GM12878 (cell line): ENCODE data around the gene FAM171A1. TPM values are rescaled to one million over a fixed set of nuclear protein-coding genes. Genes with fewer than 3 reads are reported as not detected.
"Not testable (repeated sequence)": the region's sequence is repeated elsewhere in the genome, so short reads cannot be mapped to it uniquely, and the experiment has no call there.

Experiments used
- ATAC-seq: fragments of 200-7000 bp; cut with Tn5 transposase; 3 replicates; pipeline ENCODE4 v1.9.1; 2020; ENCODE audit warnings: mild to moderate bottlenecking, moderate library complexity
- BruUV-seq: library from RNA; stranded (reverse); fragments of 400-500 nt; replicated peaks from 2 replicates; lab custom pipeline; 2021; lab: Mats Ljungman, UMichigan
- CTCF ChIA-PET: fragments of 300-600 bp; sonication (Branson Sonifier 250); formaldehyde crosslinking; extraction: SDS; loops from one replicate; lab custom pipeline; 2021; ENCODE audit warnings: inconsistent platforms; lab: Yijun Ruan, JAX
- POLR2A ChIA-PET: fragments of 350-600 bp; formaldehyde crosslinking; extraction: SDS; loops from one replicate; lab custom pipeline; 2021; ENCODE audit warnings: inconsistent platforms; lab: Charles Lee
- RAD21 ChIA-PET: fragments of 300-600 bp; sonication (Branson Sonifier 250); formaldehyde crosslinking; loops from one replicate; lab custom pipeline; 2023; ENCODE audit warnings: antibody characterized with exemption; ENCODE audit not compliant: unreplicated experiment; lab: Charles Lee
- SMC1A ChIA-PET: fragments of 300-600 bp; sonication (Branson Sonifier 250); formaldehyde crosslinking; loops from one replicate; lab custom pipeline; 2023; ENCODE audit not compliant: unreplicated experiment, uncharacterized antibody; lab: Charles Lee
- DNase-seq: peaks from one replicate; pipeline ENCODE4 v3.0.0-alpha.2; 2011; ENCODE audit warnings: low read depth, low spot score
- FAIRE-seq: peaks from 3 replicates; lab custom pipeline; 2011; peaks lifted over from hg19 to GRCh38; lab: Jason Lieb, UNC
- H2AFZ ChIP-seq: 2 replicates; pipeline ENCODE4 v1.6.0; 2011; ENCODE audit warnings: low read depth, low read length, control low read depth; ENCODE audit not compliant: control insufficient read depth
- H3K27ac ChIP-seq: 2 replicates; pipeline ENCODE4 v1.5.1; 2011; ENCODE audit warnings: control low read depth; ENCODE audit not compliant: control insufficient read depth, insufficient read depth
- H3K27me3 ChIP-seq, 2 experiments: replicated peaks in 1 of 2; 2 replicates each; pipeline versions ENCODE4 v1.6.0 to v1.6.1; 2011; ENCODE audit warnings: low read length in 1 of 2; ENCODE audit not compliant: control insufficient read depth in 2 of 2, insufficient read depth in 2 of 2
- H3K36me3 ChIP-seq, 2 experiments: 2 replicates each; pipeline ENCODE4 v1.5.1; 2011; ENCODE audit warnings: low read length in 1 of 2; ENCODE audit not compliant: control insufficient read depth in 2 of 2, insufficient read depth in 2 of 2
- H3K4me1 ChIP-seq: 2 replicates; pipeline ENCODE4 v1.6.1; 2011; ENCODE audit warnings: mild to moderate bottlenecking, low read length, moderate library complexity, mixed read lengths; ENCODE audit not compliant: control insufficient read depth, insufficient read depth
- H3K4me2 ChIP-seq: 2 replicates; pipeline ENCODE4 v1.6.0; 2011; ENCODE audit warnings: control low read depth; ENCODE audit not compliant: control insufficient read depth, insufficient read depth
- H3K4me3 ChIP-seq: fragments of 200-600 bp; sonication (generic); 2 replicates; pipeline ENCODE4 v1.5.1; 2016
- H3K79me2 ChIP-seq: 2 replicates; pipeline ENCODE4 v1.6.0; 2011; ENCODE audit warnings: low read length; ENCODE audit not compliant: control insufficient read depth, insufficient read depth
- H3K9ac ChIP-seq: 2 replicates; pipeline ENCODE4 v1.8.0; 2011; ENCODE audit warnings: low read length, control low read depth, mixed read lengths; ENCODE audit not compliant: control insufficient read depth, insufficient read depth
- H3K9me3 ChIP-seq: replicated peaks from 3 replicates; pipeline ENCODE4 v1.5.1; 2011; ENCODE audit warnings: mild to moderate bottlenecking, low read length; ENCODE audit not compliant: control insufficient read depth, insufficient read depth
- H4K20me1 ChIP-seq: 2 replicates; pipeline ENCODE4 v1.6.0; 2011; ENCODE audit not compliant: control insufficient read depth, insufficient read depth
- BACH1 ChIP-seq: fragments of 450-650 bp; IDR thresholded peaks from 2 replicates; pipeline ENCODE4 v1.6.1; 2017; ENCODE audit warnings: mild to moderate bottlenecking, borderline replicate concordance
- CEBPB ChIP-seq, 2 experiments: fragments of 150-350 bp in 1 of 2; IDR thresholded peaks; 2 replicates each; pipeline ENCODE4 v1.6.1; 2012 to 2014; ENCODE audit warnings: low read depth in 2 of 2, low read length in 2 of 2, borderline replicate concordance in 1 of 2, inconsistent platforms in 1 of 2
- GATAD2B ChIP-seq: fragments of 450-650 bp; conservative IDR thresholded peaks from 2 replicates; pipeline ENCODE4 v1.6.1; 2017; ENCODE audit warnings: low read depth, mild to moderate bottlenecking, moderate library complexity
- PAX8 ChIP-seq: fragments of 450-650 bp; IDR thresholded peaks from 2 replicates; pipeline ENCODE4 v1.6.1; 2017; ENCODE audit warnings: mild to moderate bottlenecking, moderate library complexity
- USF2 ChIP-seq: IDR thresholded peaks from 2 replicates; pipeline ENCODE4 v1.6.1; 2011; ENCODE audit warnings: low read depth, low read length, improper control_type of control experiment, borderline replicate concordance
- WGBS: methylation state at CpG from one replicate; pipeline ENCODE4 v1.1.6; 2016; ENCODE audit warnings: low lambda C conversion rate; ENCODE audit not compliant: insufficient replicate concordance, insufficient coverage; ENCODE audit errors: missing lambda C conversion rate; 5-methylcytosine and 5-hydroxymethylcytosine counted together
- in situ Hi-C: fragments of 300-500 bp; cut with MboI; formaldehyde crosslinking; loops from 9 replicates; pipeline ENCODE4 v1.14.3; 2018; ENCODE audit warnings: mixed read lengths
- intact Hi-C: fragments of 100-400 bp; cut with micrococcal nuclease; formaldehyde crosslinking; loops from one replicate; pipeline ENCODE4 v1.14.2; 2022; ENCODE audit not compliant: unreplicated experiment
- polyA plus RNA-seq, 11 experiments: library from polyadenylated mRNA; depleted of rRNA in 4 of 11; unstranded in 6 of 11; stranded (reverse) in 5 of 11; fragments of >200 nt; fragmentation: Nextera tagmentation in 4 of 11; fragmentation: Illumina TruSeq in 1 of 11; extraction: Ambion mirVana in 4 of 11; extraction: Trizol in 1 of 11; gene quantifications; 1 replicate in 1 of 11; 2 replicates in 10 of 11; pipeline versions ENCODE4 v1.2.1 to v1.2.3, GENCODE V29; 2011 to 2016; ENCODE audit warnings: inconsistent platforms in 2 of 11, missing spikeins in 2 of 11, low read depth in 1 of 11
- total RNA-seq, 4 experiments: library from RNA; depleted of rRNA in 3 of 4; stranded (reverse); fragments of >200 nt in 3 of 4; fragmentation: Illumina TruSeq in 1 of 4; extraction: Trizol in 1 of 4; gene quantifications; 2 replicates each; pipeline versions ENCODE4 v1.2.1 to v1.2.3, GENCODE V29; 2013 to 2021
- TF ChIP-seq, protein P1 (sequence below): fragments of 450-650 bp; IDR thresholded peaks from 2 replicates; pipeline ENCODE4 v1.6.1; 2016; ENCODE audit warnings: mild to moderate bottlenecking, moderate library complexity, borderline replicate concordance

Gene FAM171A1
- total and polyA plus RNA-seq, 10 of the 15 experiments (the other 5 are each of a cell fraction or from before 2014, with no cell fraction given) = 0.05 to 0.28 (median 0.10) TPM; not detected in 1

DNA sequence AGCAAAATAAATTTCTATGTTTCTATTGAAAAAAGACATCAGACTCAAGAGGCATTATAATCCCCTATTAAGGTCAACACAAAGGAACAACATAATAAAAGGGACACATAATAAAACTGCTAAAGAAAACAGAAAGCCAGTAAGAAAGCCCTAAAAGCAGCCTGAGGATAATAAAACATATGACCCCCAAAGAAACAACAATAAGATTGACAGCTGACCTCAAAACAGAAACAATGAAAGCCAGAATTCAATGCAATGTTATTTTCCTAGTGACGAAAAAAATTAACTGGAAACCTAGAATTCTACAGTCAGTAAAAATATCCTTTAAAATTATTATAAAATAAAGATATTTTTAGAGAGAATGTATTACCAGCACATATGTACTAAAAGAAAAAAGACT lies 44.9 kb upstream of the FAM171A1 start (continued):
- TF ChIP-seq, protein P1, sequence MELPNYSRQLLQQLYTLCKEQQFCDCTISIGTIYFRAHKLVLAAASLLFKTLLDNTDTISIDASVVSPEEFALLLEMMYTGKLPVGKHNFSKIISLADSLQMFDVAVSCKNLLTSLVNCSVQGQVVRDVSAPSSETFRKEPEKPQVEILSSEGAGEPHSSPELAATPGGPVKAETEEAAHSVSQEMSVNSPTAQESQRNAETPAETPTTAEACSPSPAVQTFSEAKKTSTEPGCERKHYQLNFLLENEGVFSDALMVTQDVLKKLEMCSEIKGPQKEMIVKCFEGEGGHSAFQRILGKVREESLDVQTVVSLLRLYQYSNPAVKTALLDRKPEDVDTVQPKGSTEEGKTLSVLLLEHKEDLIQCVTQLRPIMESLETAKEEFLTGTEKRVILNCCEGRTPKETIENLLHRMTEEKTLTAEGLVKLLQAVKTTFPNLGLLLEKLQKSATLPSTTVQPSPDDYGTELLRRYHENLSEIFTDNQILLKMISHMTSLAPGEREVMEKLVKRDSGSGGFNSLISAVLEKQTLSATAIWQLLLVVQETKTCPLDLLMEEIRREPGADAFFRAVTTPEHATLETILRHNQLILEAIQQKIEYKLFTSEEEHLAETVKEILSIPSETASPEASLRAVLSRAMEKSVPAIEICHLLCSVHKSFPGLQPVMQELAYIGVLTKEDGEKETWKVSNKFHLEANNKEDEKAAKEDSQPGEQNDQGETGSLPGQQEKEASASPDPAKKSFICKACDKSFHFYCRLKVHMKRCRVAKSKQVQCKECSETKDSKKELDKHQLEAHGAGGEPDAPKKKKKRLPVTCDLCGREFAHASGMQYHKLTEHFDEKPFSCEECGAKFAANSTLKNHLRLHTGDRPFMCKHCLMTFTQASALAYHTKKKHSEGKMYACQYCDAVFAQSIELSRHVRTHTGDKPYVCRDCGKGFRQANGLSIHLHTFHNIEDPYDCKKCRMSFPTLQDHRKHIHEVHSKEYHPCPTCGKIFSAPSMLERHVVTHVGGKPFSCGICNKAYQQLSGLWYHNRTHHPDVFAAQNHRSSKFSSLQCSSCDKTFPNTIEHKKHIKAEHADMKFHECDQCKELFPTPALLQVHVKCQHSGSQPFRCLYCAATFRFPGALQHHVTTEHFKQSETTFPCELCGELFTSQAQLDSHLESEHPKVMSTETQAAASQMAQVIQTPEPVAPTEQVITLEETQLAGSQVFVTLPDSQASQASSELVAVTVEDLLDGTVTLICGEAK = no peak

DNA sequence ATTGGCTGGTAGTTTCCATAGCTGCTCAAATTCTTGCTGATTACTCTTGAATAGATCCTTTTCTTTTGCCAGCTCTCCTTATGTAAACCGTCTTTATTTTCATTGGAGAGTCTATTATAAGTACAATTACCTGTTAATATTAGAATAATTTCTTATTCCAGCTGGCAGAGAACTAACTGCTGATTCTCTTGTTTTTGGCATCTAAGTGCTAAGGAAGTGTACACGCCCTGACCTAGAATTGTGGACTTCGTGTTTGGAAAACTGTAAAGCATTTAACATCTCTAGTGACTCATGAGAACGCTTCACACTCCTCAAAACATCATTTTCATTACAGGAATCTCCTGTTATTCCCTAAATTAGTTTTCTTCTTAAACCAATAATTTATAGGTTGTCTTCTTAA lies 39.9 kb upstream of the FAM171A1 start:
- Histone ChIP-seq H3K4me1 (no peaks in the 10 kb centered on the region), H3K9me3 (no peaks in the 10 kb centered on the region), H3K4me3 (no peak overlapping the region), H3K4me2 (no peak overlapping the region), H3K79me2 (no peaks in the 10 kb centered on the region), H3K27ac (no peak overlapping the region), H4K20me1 (no peaks in the 10 kb centered on the region), H2AFZ (no peak overlapping the region), H3K36me3 (no peaks in the 10 kb centered on the region), H3K9ac (no peak overlapping the region), H3K27me3 (no peaks in the 10 kb centered on the region)
- no TSS peak for BruUV-seq
- no peak for FAIRE-seq
- 5% methylated on average over 4 of the region's 4 CpGs for WGBS
- intact Hi-C loops = no loop called here
- ChIA-PET POLR2A (no interaction called here), RAD21 (no interaction called here), SMC1A (no interaction called here), CTCF (interaction anchor here (1.3 kb wide), 1 partner anchor 9 kb away, joined by 6 read pairs; no protein-coding TSS in a partner anchor)
- no peak for DNase-seq
- in situ Hi-C loops = no loop called here
- no peak for ATAC-seq
- TF ChIP-seq USF2 = no peak
- TF ChIP-seq PAX8 = no peak
- no peak for TF ChIP-seq GATAD2B
- TF ChIP-seq CEBPB (IDR thresholded peaks at IDR 0.05; ENCODE audit: borderline replicate concordance in 1 of 2, low read depth in 2 of 2, low read length in 2 of 2) = no peak
- TF ChIP-seq BACH1 = no peak

GRCh38 chr10:15409350-15409749 lies 38.3 kb upstream of the FAM171A1 start:
- H3K27ac ChIP-seq = not testable (repeated sequence)

More at GRCh38 chr10:15409350-15409749, 38.3 kb upstream of the FAM171A1 start:
- SMC1A ChIA-PET, H3K4me1 ChIP-seq, BruUV-seq, H3K4me2 ChIP-seq, CTCF ChIA-PET, H3K36me3 ChIP-seq, H2AFZ ChIP-seq, H3K27me3 ChIP-seq, intact Hi-C loops, ATAC-seq, FAIRE-seq, H3K9me3 ChIP-seq, H3K79me2 ChIP-seq, H3K4me3 ChIP-seq, H4K20me1 ChIP-seq, POLR2A ChIA-PET, DNase-seq, RAD21 ChIA-PET, in situ Hi-C loops, H3K9ac ChIP-seq: not testable (repeated sequence)
- WGBS = 18% methylated on average over 2 of the region's 2 CpGs
